ENCODE data around the gene LRFN4.

The LRFN4 gene

DNA sequence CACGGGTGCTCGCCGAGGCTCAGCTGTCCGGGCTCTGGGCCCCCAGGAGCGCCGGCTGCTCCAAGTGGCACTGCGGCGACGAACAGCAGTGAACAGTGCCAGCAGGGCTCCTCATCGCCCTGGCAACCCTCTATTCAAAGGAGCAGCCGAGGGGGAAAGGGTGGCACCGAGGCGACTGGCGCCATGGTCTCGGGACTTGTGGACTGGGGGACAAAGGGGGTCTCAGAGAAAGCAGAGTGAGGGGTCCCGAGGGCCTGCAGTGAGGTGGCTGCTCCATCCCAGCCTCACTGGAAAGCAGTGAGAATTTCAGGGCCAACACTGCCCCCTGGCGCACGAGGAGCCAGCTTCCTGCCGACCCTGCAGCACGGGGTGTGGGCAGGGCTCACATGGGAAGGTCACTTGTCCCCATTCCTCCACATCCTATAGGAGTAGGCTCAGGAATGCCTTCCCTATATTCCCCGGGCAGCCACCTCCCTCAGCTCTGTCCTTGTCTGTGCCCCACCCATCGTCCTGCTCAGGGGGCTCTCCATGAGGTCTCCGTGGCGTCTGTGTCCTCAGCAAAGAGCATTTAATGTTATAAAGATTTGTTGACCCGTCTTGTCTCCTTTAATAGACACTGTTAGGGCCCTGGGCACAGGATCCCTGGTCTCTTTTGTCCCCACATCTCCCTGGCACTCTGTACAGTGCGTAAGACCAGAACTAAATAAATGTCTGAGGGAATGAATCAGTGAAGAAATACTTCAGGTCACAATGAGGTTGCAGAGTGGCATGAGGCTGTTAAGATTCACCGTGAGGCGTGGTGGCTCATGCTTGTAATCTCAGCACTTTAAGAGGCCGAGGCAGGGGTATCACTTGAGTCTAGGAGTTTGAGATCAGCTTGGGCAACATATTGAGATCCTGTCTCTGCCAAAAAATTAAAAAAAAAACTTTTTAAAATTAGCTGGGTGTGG, 26.4 kb downstream of the LRFN4 start:
- no peak overlapping the region for H3K4me3 ChIP-seq (ENCODE audit: low read depth, low read length)
- TF ChIP-seq, protein P1, sequence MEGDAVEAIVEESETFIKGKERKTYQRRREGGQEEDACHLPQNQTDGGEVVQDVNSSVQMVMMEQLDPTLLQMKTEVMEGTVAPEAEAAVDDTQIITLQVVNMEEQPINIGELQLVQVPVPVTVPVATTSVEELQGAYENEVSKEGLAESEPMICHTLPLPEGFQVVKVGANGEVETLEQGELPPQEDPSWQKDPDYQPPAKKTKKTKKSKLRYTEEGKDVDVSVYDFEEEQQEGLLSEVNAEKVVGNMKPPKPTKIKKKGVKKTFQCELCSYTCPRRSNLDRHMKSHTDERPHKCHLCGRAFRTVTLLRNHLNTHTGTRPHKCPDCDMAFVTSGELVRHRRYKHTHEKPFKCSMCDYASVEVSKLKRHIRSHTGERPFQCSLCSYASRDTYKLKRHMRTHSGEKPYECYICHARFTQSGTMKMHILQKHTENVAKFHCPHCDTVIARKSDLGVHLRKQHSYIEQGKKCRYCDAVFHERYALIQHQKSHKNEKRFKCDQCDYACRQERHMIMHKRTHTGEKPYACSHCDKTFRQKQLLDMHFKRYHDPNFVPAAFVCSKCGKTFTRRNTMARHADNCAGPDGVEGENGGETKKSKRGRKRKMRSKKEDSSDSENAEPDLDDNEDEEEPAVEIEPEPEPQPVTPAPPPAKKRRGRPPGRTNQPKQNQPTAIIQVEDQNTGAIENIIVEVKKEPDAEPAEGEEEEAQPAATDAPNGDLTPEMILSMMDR (IDR thresholded peaks at IDR 0.05; ENCODE audit: low read depth, low read length, missing control alignments) = peak; percentile 82
- no peak for DNase-seq (ENCODE audit: low read depth)
- in situ Hi-C loops (cut with HindIII; ENCODE audit: low sequenced_read_pairs) = loop anchor here (10.0 kb wide), 1 partner anchor 178 kb away; no protein-coding TSS in a partner anchor

DNA sequence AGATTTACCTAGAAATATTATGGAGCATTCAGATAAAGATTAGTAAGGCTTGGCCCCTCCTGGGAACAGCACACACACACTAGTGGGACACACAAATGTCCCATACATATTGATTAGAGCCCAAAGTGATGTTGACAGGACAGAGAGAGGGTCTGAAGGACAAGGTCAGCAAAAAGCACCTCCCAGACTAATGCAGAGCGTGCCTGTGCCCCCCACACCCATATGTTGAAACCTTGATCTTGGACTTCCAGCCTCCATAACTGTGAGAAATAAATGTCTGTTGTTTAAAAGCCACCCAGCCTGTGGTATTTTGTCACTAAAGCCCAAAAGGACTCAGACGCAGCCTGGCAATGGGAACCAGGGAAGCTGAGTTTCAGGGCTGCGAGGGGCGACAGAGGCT, 27.6 kb downstream of the LRFN4 start:
- in situ Hi-C loops (cut with HindIII; ENCODE audit: low sequenced_read_pairs) = loop anchor here (10.0 kb wide), 1 partner anchor 180 kb away; no protein-coding TSS in a partner anchor
- no peak overlapping the region for H3K4me3 ChIP-seq (ENCODE audit: low read depth, low read length)
- TF ChIP-seq, protein P1 (IDR thresholded peaks at IDR 0.05; ENCODE audit: low read depth, low read length, missing control alignments) = no peak
- no peak for DNase-seq (ENCODE audit: low read depth)

DNA sequence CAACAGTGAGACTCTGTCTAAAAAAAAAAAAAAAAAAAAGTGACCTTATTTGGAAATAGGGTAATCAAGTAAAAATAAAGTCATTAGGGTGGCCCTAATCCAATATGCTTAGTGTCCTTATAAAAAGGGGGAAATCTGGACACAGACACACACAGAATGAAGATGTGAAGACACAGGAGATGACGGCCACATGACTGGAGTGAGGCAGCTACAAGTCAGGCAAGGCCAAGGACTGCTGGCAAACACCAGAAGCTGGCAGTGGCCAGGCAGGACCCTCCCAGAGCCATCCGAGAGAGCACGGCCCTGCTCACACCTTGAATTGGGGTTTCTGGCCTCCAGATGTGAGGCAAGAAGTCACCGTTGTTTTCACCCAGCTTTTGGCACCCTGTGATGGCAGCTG, 28.6 kb downstream of the LRFN4 start:
- H3K4me3 ChIP-seq (ENCODE audit: low read depth, low read length) = no peak overlapping the region
- in situ Hi-C loops (cut with HindIII; ENCODE audit: low sequenced_read_pairs) = loop anchor here (10.0 kb wide), 1 partner anchor 181 kb away; no protein-coding TSS in a partner anchor
- TF ChIP-seq, protein P1 (IDR thresholded peaks at IDR 0.05; ENCODE audit: low read depth, low read length, missing control alignments) = no peak
- DNase-seq (ENCODE audit: low read depth) = no peak

DNA sequence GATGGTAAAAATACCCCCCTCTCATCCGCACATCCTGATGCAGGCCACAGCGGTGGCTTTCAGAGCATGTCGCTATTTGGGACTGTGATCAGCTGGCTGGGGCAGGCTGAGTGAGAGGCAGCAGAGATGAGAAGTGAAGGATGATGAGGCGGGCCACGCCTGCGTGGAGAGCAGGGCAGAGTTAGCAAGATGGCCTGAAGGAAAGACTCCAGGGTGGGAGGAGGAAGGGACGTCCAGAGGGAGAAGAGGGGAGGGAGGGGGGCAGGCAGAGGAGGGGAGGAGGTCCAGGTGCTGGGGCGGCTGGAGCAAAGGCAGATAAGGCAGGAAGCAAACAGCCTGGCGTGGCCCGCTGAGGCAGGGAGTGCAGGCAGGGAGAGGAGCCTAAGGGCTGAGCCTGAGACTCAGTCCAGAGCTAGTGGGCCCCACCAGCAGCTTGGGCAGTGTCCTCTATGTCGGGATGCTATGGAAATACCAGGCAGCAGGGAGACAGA, 29.1 kb downstream of the LRFN4 start:
- in situ Hi-C loops (cut with HindIII; ENCODE audit: low sequenced_read_pairs) = loop anchor here (10.0 kb wide), 1 partner anchor 181 kb away; no protein-coding TSS in a partner anchor
- H3K4me3 ChIP-seq (ENCODE audit: low read depth, low read length) = no peak overlapping the region
- DNase-seq (ENCODE audit: low read depth) = no peak
- TF ChIP-seq, protein P1 (IDR thresholded peaks at IDR 0.05; ENCODE audit: low read depth, low read length, missing control alignments) = no peak

DNA sequence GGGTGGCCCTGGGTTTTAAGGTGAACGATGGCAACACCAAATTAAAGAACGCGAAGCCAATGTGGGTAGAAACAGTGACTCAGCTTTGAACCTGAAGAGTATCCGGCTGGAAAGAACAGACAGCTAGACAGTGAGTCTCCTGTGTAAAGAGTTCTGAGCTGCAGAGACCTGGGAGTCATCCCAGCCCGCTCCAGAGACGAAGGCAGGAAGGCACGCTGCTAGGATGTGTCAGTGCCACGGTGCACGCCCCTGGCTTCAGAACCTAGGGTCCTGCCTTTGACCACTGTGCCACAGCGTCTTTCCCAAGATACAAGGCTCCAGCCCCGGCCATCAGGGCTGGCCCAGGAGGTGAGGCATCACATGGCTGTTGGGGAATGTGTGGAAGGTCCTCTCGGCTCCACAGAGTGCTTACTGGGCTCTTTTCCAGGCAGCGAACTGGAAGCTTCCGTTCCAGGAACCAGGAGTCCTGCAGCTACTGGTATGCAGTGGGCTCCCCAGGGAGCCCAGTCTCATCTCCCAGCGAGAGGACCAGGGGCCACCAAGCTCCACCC, 29.9 kb downstream of the LRFN4 start:
- no peak overlapping the region for H3K4me3 ChIP-seq (ENCODE audit: low read depth, low read length)
- DNase-seq (ENCODE audit: low read depth) = peak; percentile 70
- TF ChIP-seq, protein P1 (IDR thresholded peaks at IDR 0.05; ENCODE audit: low read depth, low read length, missing control alignments) = no peak
- in situ Hi-C loops (cut with HindIII; ENCODE audit: low sequenced_read_pairs) = loop anchor here (10.0 kb wide), 1 partner anchor 182 kb away; no protein-coding TSS in a partner anchor

DNA sequence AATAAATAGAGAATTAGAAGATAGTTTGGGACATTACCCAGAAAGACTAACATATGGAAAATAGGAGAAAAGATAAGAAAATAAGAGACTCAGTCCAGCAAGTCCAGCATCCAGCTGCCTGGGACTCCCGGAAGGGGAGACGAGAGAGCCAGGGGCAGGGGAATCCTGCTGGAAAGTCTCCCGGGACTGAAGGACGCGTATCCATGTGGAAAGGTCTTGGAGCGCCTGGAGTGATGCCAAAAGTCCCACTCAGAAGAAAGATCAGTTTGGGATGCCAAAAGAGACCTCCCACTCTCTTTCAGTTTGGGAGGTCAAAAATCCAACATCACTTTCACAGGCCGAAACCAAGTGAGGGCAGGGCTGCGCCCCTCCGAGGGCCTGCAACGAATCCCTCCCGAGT, 30.7 kb downstream of the LRFN4 start:
- DNase-seq (ENCODE audit: low read depth) = no peak
- in situ Hi-C loops (cut with HindIII; ENCODE audit: low sequenced_read_pairs) = loop anchor here (10.0 kb wide), 1 partner anchor 183 kb away; no protein-coding TSS in a partner anchor
- no peak overlapping the region for H3K4me3 ChIP-seq (ENCODE audit: low read depth, low read length)
- TF ChIP-seq, protein P1 (IDR thresholded peaks at IDR 0.05; ENCODE audit: low read depth, low read length, missing control alignments) = no peak
